ENCODE measurements around the gene CELF5.
"Not testable (repeated sequence)": the region's sequence is repeated elsewhere in the genome, so short reads cannot be mapped to it uniquely, and the experiment has no call there.

CELF5 gene

DNA sequence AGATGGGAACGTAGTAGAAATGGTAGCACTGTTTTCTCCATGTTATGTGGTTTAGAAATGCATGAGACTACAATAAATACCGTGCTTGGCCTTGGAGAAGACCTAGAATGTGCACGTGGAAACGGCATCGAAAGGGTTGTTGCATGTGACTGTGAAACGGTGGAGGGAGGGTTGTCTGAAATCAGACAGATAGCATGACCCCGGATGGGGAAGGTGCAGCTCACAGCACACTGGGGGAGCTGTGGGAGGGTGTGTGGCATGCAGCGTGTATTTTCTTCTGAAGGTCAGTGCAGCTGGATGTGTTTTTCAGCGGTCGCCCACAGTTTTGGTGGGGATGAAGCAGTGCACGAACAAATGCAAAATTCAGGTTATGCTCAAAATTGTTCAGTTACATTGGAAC lies 63.4 kb downstream of the CELF5 start:
- TF ChIP-seq, protein P1, sequence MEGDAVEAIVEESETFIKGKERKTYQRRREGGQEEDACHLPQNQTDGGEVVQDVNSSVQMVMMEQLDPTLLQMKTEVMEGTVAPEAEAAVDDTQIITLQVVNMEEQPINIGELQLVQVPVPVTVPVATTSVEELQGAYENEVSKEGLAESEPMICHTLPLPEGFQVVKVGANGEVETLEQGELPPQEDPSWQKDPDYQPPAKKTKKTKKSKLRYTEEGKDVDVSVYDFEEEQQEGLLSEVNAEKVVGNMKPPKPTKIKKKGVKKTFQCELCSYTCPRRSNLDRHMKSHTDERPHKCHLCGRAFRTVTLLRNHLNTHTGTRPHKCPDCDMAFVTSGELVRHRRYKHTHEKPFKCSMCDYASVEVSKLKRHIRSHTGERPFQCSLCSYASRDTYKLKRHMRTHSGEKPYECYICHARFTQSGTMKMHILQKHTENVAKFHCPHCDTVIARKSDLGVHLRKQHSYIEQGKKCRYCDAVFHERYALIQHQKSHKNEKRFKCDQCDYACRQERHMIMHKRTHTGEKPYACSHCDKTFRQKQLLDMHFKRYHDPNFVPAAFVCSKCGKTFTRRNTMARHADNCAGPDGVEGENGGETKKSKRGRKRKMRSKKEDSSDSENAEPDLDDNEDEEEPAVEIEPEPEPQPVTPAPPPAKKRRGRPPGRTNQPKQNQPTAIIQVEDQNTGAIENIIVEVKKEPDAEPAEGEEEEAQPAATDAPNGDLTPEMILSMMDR (conservative IDR thresholded peaks at IDR 0.05; ENCODE audit: low read depth, low read length): no peak
- H3K4me3 ChIP-seq (ENCODE audit: low read length): no peak overlapping the region
- no peak for DNase-seq (ENCODE audit: low read depth)

DNA sequence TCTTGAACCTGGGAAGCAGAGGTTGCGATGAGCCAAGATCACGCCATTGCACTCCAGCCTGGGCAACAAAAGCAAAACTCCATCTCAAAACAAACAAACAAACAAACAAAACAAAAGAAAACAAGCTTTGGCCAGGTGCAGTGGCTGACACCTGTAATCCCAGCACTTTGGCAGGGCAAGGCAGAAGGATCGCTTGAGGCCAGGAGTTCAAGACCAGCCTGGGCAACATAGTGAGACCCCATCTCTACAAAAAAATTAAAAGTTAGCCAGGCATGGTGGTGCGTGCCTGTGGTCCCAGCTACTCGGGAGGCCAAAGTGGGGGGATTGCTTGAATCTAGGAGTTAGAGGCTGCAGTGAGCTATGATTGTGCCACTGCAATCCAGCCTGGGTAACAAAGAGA lies 64.0 kb downstream of the CELF5 start:
- DNase-seq (ENCODE audit: low read depth); H3K4me3 ChIP-seq (ENCODE audit: low read length): not testable (repeated sequence)

DNA sequence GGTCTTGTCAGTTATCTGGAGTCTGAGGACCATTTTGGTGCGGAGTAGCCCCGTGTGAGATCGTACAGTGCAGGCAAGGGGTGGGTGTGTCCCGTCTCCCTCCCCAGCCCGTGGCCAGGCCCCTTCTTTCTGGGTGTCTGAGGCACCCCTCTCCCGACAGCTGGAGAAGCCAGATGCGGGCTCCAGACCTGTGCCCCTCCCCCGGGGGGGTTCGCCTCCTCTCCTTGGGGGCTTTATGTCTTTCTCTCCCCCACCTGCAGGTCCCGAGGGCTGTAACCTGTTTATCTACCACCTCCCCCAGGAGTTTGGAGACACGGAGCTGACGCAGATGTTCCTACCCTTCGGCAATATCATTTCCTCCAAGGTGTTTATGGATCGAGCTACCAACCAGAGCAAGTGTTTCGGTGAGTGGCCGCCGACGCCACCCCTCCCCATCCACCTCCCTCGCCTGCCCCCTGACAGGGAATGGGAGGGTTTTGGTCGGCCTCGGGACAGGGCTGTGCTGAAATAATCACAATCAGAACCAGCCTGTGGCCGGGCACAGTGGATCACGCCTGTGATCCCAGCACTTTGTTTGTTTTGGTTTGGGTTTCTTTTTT lies 65.6 kb downstream of the CELF5 start:
- TF ChIP-seq, protein P1 (conservative IDR thresholded peaks at IDR 0.05; ENCODE audit: low read depth, low read length): no peak
- no peak overlapping the region for H3K4me3 ChIP-seq (ENCODE audit: low read length)

DNA sequence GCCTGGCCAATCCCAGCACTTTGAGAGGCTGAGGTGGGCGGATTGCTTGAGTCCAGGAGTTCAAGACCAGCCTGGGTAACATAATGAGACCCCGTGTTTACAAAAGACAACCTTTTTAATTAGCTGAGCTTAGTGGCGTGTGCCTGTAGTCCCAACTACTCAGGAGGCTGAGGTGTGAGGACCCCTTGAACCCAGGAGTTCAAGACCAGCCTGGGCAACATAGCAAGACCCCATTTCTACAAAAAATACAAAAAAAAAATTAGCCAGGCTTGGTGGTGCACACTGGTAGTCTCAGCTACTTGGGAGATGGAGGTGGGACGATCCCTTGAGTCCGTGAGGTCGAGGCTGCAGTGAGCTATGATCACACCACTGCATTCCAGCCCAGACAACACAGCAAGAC lies 66.4 kb downstream of the CELF5 start:
- DNase-seq (ENCODE audit: low read depth); H3K4me3 ChIP-seq (ENCODE audit: low read length): not testable (repeated sequence)

More for the DNA sequence above, 65.6 kb downstream of the CELF5 start:
- DNase-seq (ENCODE audit: low read depth): no peak

DNA sequence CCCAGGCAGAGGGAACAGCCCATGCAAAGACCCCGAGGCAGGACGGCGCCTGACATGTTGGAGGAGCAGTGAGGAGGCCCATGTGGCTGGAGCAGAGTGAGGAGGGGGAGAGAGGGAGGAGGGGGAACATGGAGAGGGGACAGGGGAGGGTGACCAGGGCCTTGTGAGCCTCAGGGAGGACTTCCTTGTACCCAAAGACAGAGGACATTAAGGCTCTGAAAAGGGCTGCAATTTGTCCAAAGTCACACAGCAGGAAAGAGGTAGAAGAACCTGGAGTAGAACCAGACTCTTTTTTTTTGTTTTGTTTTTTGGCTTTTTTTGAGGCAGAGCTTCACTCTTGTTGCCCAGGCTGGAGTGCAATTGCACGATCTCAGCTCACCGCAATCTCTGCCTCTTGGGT lies 67.2 kb downstream of the CELF5 start:
- no peak for DNase-seq (ENCODE audit: low read depth)
- no peak overlapping the region for H3K4me3 ChIP-seq (ENCODE audit: low read length)
- TF ChIP-seq, protein P1 (conservative IDR thresholded peaks at IDR 0.05; ENCODE audit: low read depth, low read length): no peak

DNA sequence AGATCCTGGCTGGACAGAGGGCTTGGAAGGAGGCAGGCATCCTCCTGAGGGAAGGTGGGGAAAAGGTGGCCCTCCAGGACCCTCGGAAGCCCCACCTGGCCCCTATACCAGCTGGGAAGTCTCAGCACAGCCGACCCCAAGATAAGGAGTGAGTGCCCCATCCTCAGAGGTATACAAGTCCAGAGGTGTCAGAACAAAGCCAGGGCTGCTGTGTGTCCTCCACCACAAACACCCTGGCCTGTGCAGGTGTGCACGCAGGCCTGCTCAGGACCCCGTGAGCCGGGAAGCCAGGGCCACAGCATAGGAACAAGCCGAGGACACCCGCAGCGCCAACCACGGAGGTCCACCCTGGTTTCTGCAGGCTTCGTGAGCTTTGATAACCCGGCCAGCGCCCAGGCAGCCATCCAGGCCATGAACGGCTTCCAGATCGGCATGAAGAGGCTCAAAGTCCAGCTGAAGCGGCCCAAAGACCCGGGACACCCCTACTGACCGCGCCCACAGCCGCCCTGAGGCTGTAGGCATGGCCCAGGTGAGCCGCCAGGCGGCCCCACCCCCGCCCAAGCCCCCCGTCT lies 68.6 kb downstream of the CELF5 start:
- DNase-seq (ENCODE audit: low read depth): no peak
- TF ChIP-seq, protein P1 (conservative IDR thresholded peaks at IDR 0.05; ENCODE audit: low read depth, low read length): no peak

DNA sequence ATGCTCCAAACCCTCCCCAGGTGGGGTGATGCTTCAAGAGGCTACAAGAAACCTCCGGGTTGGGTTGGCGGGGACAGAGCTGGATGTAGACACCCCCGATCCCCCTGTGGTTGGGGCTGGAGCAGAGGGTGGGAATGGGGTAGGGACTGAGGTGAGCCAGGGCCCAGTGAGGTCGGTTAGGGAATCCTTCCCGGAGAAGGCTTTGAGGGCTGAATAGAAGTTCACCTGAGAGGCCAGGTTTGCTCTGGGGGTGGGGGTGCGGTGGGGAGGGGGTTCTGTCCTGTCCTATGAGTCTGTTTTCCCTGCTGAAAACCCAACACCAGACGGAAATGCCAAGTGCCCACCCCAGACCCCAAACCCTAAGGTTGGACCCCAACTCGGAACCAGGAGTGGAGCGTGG lies 69.1 kb downstream of the CELF5 start:
- no peak for DNase-seq (ENCODE audit: low read depth)
- TF ChIP-seq, protein P1 (conservative IDR thresholded peaks at IDR 0.05; ENCODE audit: low read depth, low read length): no peak
- no peak overlapping the region for H3K4me3 ChIP-seq (ENCODE audit: low read length)

More for the DNA sequence above, 68.6 kb downstream of the CELF5 start:
- no peak overlapping the region for H3K4me3 ChIP-seq (ENCODE audit: low read length)

DNA sequence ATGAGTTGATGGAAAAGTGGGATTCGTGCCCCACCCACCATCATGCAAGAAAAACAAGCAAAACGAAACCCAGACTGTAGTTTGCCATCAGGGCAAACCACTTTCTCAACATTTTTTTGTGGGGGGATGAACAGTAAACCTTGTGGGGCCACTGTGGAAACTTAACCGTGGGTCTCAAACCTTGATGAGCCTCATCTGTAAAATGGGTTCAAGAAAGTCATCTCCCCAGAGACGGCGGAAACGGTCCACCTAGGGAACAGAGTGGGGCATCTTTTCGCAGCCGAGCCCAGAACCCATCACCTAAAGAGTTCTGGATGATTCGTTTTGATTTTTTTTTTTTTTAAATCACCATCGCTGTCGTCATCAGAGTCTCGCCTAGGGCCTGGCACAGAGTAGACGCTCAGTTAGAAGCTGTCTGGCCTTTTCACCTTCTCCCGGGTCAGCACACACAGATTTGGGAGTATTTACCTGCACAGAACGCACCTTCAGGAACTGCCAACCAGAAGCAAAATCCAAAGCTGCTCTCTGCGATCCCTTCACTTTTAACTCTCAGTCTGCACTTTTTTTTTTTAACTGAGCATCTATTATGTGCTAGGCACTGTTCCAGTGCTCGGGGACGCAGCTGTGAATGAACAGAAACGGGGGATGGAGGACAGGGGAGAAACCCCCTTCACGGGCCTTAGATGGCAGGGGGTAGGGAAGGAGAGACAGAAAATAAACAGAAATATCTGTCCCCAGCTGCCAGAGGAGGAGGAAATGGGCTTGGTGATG lies 69.8 kb downstream of the CELF5 start:
- TF ChIP-seq, protein P1 (conservative IDR thresholded peaks at IDR 0.05; ENCODE audit: low read depth, low read length): no peak
- H3K4me3 ChIP-seq (ENCODE audit: low read length): no peak overlapping the region
- no peak for DNase-seq (ENCODE audit: low read depth)

Measured in retinal pigment epithelial cell (primary cell).